ENCODE results near the gene APPBP2. TPM values are rescaled to one million over a fixed set of nuclear protein-coding genes. Genes with fewer than 3 reads are reported as not detected.

Gene APPBP2
- total and polyA plus RNA-seq, 2 of the 8 experiments (the other 6 are each of a cell fraction or from before 2014, with no cell fraction given), result 3.3 to 18.0 TPM

DNA sequence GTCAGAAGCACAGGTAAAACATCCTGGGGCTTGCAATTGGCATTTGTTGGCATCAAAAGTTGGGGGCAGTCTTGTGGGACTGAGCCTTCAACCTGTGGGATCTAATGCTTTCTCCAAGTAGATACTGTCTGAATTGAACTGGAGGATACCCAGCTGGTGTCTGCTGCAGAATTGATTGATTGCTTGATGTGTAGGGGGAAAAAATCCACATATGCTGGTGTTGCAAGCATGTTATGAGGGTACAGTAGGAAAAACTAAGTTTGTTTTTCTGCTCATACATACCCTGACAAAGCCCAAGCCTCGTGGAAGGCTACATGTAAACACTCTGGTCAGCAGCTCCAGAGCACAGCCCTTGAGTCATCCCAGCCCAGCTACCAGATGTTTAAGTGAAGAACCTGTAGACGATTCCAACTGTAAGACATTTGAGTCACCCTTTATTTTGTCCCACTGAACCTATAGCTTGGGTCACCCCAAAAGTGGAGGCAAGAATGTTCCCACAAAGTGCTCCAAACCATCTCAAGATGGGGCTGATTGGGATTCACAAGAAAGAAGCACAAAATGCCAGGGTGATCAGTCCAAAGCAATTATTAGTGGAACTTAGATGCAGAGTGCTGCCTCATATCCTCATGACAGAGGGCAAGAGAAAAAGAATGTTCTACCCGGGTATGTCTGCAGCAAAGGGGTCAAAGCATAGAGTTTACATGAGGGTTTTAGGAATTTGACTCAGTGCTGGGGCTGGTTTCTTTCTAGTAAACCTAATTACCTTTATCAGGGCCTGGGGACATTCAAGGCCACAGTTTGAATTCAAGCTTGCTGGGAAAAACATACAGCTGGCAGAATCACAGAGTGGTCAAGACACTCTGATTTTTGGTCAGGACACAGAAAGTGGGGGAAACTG is 9.6 kb upstream of the APPBP2 start (continued):
- TF ChIP-seq HDAC6 (IDR thresholded peaks at IDR 0.05; ENCODE audit: low read depth, low read length), result no peak
- TF ChIP-seq BRCA1 (IDR thresholded peaks at IDR 0.05; ENCODE audit: low read depth, low read length), result no peak
- no peak for TF ChIP-seq EP300 (IDR thresholded peaks at IDR 0.05; ENCODE audit: borderline replicate concordance in 1 of 2, low read depth in 2 of 2, low read length in 2 of 2)
- no peak for TF ChIP-seq FOSL1 (IDR thresholded peaks at IDR 0.05; ENCODE audit: insufficient read depth, low read depth, low read length)
- TF ChIP-seq RNF2 (IDR thresholded peaks at IDR 0.05; ENCODE audit: borderline replicate concordance, low read depth, low read length, missing control alignments, poor library complexity, severe bottlenecking), result no peak
- no peak for TF ChIP-seq TAF7 (optimal IDR thresholded peaks at IDR 0.05; ENCODE audit: borderline replicate concordance, low read depth, low read length)
- TF ChIP-seq SIX5 (IDR thresholded peaks at IDR 0.05; ENCODE audit: low read depth, low read length), result no peak
- no peak for TF ChIP-seq KDM5A (IDR thresholded peaks at IDR 0.05; ENCODE audit: low read length)
- TF ChIP-seq CREB1 (IDR thresholded peaks at IDR 0.05), result no peak
- no peak for TF ChIP-seq RXRA (IDR thresholded peaks at IDR 0.05; ENCODE audit: insufficient read depth, low read depth, low read length)

Measured in H1 (cell line).